Measurements from ENCODE around the gene ACVR1B.

GRCh38 chr12:52022841-52023181, 71.3 kb downstream of the ACVR1B start:
- no peak for TF ChIP-seq CTCF (IDR thresholded peaks at IDR 0.05; ENCODE audit: borderline replicate concordance, extremely low read depth, low read length, poor library complexity, severe bottlenecking)
- no peak for TF ChIP-seq EZH2 (IDR thresholded peaks at IDR 0.05; ENCODE audit: borderline replicate concordance, low read depth, low read length, severe bottlenecking)

Data from DND-41 (cell line).